Kasumi-1 (cell line): ENCODE results near the gene TNFRSF14.
"Not testable (repeated sequence)": the region's sequence is repeated elsewhere in the genome, so short reads cannot be mapped to it uniquely, and the experiment has no call there.

Source experiments
- DNase-seq, 2 experiments: peaks; one replicate each; lab custom pipeline; 2025; lab: John Stamatoyannopoulos, UW

Gene TNFRSF14

GRCh38 chr1:2569060-2569459 lies 12.9 kb downstream of the TNFRSF14 start:
- DNase-seq = no peak

GRCh38 chr1:2569703-2570102 lies 13.5 kb downstream of the TNFRSF14 start:
- not testable (repeated sequence) for DNase-seq

GRCh38 chr1:2570332-2570731 lies 14.2 kb downstream of the TNFRSF14 start:
- DNase-seq = no peak

- DNase-seq = no peak
Observed at GRCh38 chr1:2571348-2571747, 15.2 kb downstream of the TNFRSF14 start.

GRCh38 chr1:2573250-2573920 lies 17.2 kb downstream of the TNFRSF14 start:
- no peak for DNase-seq

GRCh38 chr1:2574350-2574749 lies 18.2 kb downstream of the TNFRSF14 start:
- DNase-seq = no peak

DNA sequence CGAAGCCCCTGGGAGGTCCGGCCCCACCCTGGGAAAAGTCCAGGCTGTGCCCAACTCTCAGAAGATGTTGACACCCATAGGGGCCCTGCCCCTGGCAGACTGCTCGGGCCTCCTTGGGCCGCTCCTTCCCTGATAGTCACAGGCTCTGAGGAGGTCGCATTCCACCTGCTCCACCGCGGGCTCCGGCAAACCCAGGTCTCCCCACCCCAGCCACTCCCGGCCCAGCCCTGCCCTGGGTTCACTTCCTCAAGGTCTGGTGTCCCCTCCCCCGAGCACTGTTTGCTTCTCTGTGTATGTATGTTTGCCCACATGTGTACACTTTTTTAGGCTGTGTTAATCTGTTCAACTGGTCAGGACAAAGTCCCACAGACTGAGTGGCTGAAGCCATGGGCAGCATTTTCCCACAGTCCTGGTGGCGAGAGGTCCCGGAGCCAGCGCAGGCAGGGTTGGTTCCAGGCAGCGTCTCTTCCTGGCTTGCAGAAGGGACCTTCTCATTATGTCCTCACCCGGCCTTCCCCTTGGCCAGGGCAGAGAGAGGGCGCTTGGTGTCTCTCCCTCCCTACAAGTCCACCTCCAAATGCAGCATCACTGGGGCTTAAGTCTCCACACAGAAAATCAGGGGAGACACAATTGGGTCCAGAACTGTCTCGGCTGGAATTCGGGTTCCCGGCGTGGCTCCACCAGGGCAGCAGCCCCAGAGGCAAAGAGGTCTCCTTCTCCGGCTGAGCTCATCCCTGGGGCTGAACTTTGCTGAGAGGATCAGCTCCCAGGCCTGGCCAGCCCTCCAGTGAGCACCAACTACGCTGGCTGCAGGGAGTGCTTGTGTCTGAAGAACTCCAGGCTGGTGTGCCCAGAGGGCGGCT lies 19.9 kb downstream of the TNFRSF14 start:
- no peak for DNase-seq

DNA sequence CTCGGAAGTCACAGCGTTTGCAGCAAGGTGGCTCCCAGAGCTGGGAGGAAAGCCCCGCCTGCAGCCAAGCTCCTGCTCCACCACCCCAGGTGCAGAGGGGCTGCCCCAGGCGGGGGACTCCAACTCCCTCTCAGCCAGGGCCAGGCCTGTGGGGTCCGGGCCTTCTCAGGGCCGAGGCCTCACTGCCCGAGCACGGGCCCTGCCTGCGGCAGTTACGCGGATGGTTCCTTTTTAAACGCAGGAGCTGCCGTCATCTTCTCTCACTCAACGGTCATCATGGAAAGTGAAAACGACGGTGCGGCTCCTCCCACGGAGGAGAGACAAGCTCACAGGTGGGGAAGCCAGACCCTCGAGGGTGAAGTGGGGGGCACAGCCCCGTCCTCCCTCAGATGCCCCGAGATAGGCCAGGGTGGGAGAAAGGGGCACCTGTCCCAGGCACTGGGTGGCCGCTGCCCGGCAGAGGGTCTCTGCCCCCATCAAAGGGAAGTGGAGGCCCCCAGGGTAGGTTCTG lies 21.4 kb downstream of the TNFRSF14 start:
- DNase-seq = not testable (repeated sequence)

GRCh38 chr1:2578758-2579118 lies 22.6 kb downstream of the TNFRSF14 start:
- DNase-seq = no peak

GRCh38 chr1:2580691-2581090 lies 24.5 kb downstream of the TNFRSF14 start:
- no peak for DNase-seq

- no peak for DNase-seq
Observed at GRCh38 chr1:2582391-2582790, 26.2 kb downstream of the TNFRSF14 start.

DNA sequence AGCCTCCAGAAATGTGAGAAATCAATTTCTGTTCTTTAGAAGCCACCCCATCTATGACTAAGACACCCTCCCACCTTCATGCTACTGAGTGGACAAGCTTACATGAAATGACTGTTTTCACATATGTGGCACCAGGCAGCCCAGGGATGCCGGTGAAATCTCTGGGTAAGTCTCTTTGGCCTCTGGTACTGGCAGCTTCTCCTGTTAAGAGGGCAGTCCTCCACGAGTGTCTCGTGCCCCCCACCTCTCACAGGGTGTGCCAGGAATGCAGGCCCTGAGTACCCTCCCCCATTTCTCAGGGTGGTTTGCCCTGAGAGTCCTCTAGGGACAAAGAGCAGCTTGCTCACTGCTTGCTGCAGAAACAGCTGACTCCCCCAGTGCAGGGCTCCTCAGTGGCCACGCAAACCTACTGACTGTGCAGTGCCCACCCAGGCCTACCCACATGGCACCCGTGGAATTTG lies 27.2 kb downstream of the TNFRSF14 start:
- DNase-seq = no peak

GRCh38 chr1:2583871-2584351 lies 27.7 kb downstream of the TNFRSF14 start:
- DNase-seq = no peak

DNA sequence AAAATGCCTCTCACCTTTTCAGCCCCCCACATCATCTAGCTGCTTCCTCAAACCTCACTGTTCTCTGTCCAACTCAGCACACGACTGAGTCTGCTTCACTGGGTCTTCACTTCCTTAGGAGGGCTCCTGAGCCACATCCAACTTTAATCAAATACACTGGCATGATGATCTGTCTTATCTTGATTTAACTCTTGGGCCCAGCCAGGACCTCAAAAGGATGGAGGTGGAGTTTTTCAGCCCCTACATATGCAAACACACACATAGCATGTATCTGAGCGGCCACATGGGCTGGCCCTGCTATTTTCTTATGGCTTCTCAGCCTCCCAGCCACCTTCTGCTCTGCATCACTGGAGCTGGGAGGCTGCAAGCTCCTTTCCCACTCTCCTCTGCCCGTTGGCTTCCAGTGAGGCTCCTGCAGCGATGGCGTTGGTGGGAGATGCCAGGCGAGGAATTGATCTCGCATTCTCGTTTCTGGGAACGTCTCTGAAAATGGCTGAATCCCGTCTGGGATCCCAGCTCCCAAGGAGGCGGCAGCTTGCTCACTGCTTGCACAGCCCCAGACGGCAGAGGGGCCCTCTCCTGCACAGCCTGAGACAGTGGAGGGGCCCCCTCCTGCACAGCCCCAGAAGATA lies 28.6 kb downstream of the TNFRSF14 start:
- peak in 1 of 2 experiments; percentile 5 for DNase-seq

- peak; percentile 94 to 98 for DNase-seq
Observed at GRCh38 chr1:2585318-2586092, 29.3 kb downstream of the TNFRSF14 start.

DNA sequence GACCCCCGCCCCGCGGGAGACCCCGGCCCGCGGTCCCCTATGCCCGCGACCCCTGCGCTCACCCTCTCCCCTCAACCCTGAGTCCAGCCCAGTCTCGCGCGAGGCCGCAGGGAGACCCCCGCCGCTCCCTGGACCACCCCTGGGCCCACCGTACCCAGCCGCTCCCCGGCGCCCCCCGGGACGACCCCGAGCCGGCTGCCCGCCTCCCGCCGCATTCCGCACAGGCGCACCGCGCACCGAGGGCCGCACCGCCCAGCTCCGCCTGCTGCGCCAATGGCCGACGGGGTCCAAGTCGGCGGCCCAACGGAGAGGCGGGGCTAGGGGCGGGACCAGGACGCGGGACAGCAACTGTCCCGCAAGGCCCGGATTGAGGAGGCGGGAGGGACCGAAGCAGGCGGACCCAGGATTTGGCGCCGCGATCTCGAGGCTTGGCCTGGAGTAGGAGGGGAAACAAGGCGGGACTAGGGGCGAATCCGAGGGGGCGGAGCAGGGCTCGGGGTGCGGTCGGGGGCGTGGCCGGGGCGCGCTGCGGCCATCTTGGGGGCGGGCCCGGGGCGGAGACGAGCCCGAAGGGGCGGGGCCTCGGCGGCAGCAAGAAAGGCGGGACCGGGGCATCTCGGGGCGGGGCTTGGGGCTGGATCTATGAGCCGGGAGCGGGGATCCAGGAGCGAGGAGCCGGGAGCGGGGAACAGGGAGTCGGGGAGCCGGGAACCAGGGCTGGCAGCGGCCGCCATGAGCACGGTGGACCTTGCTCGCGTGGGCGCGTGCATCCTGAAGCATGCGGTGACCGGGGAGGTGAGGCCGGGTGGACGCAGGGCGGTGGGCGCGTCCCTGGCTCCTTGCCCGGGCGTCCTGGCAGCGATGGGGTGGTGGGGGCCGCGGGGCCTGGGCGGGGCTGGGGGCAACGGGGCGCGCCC lies 30.2 kb downstream of the TNFRSF14 start, which contains the start of gene PRXL2B:
Gene PRXL2B, plus strand, starts transcription at position 624 of the 917 bp plus-strand sequence. Its CDS starts 109 bp downstream, at position 733.
- DNase-seq = peak; percentile 95

DNA sequence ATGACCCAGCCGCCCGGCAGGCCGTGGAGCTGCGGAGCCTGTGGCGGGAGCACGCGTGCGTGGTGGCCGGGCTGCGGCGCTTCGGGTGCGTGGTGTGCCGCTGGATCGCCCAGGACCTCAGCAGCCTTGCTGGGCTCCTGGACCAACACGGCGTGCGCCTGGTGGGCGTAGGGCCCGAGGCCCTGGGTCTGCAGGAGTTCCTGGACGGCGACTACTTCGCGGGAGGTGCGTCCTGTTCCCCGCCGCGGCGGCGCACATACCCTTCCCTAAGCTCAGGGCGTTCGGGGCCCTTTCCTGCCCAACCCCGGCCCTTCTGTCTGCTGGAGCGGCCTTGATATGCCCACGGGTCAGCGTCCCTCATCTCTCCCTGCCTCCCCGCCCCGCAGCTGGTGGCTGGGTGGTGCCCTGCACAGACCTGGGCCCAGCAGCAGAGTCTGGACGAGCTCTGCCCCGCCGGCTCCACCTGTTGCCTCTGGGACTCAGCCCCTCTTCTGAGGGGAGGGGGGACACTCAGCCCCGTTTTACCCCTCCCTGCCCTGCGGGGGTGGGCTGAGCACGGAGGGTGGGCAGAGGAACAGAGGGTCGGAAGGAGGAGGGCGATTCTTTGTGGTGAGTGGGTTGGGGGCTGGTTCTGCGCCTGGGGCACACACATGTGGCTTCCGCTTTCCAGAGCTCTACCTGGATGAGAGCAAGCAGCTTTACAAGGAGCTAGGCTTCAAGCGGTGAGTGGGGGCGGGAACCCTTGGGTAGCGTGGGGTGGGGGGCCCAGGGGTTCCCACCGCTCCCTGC lies 31.1 kb downstream of the TNFRSF14 start:
- peak in 1 of 2 experiments; percentile 45 for DNase-seq

- no peak for DNase-seq
Observed at GRCh38 chr1:2587860-2588571, 31.8 kb downstream of the TNFRSF14 start.
